SK-N-SH (cell line): ENCODE data around the gene ARSJ. TPM values are rescaled to one million over a fixed set of nuclear protein-coding genes. Genes with fewer than 3 reads are reported as not detected.
A peak's percentile ranks its signal among the peaks of the same experiment; 100 is the strongest.

ENCODE experiments used
- CTCF ChIA-PET: fragments of 300-600, 350-600 bp; formaldehyde crosslinking; extraction: SDS; loops from one replicate; lab custom pipeline; 2021; lab: Yijun Ruan, JAX
- POLR2A ChIA-PET: fragments of 350-600 bp; sonication (Branson Sonifier 250); formaldehyde crosslinking; extraction: SDS; loops from one replicate; lab custom pipeline; 2020; ENCODE audit warnings: antibody characterized with exemption, inconsistent platforms; lab: Yijun Ruan, JAX
- DNase-seq: peaks from one replicate; pipeline ENCODE4 v3.0.0; 2012
- H2AFZ ChIP-seq: fragments of 200-600 bp; sonication (generic); 2 replicates; pipeline ENCODE4 v1.8.1; 2016; ENCODE audit warnings: antibody characterized with exemption, mild to moderate bottlenecking, low read depth
- H3F3A ChIP-seq: fragments of 200-600 bp; sonication (generic); replicated peaks from 2 replicates; pipeline ENCODE3; 2016; ENCODE audit warnings: antibody characterized with exemption, mild to moderate bottlenecking; ENCODE audit not compliant: insufficient read depth
- H3K27ac ChIP-seq, 2 experiments: fragments of 200-500 bp in 1 of 2; fragments of 200-600 bp in 1 of 2; sonication (Bioruptor generic) in 1 of 2; sonication (generic), shearing (Covaris generic) in 1 of 2; 2 replicates each; pipeline versions ENCODE4 v1.5.1 to v1.6.1; 2014 to 2016; ENCODE audit warnings: low read depth in 2 of 2, inconsistent platforms in 1 of 2, low read length in 1 of 2, mild to moderate bottlenecking in 1 of 2, mixed read lengths in 1 of 2
- H3K27me3 ChIP-seq: fragments of 200-600 bp; sonication (generic), shearing (Covaris generic); 2 replicates; pipeline ENCODE4 v1.6.1; 2016; ENCODE audit warnings: mixed run types; ENCODE audit not compliant: insufficient read depth
- H3K36me3 ChIP-seq, 2 experiments: fragments of 200-500 bp in 1 of 2; fragments of 200-600 bp in 1 of 2; sonication (Bioruptor generic) in 1 of 2; sonication (generic) in 1 of 2; replicated peaks in 1 of 2; 2 replicates each; pipeline versions ENCODE3 to v1.5.1; 2014 to 2016; ENCODE audit warnings: low read length in 1 of 2, mild to moderate bottlenecking in 1 of 2; ENCODE audit not compliant: insufficient read depth in 2 of 2, control insufficient read depth in 1 of 2
- H3K4me1 ChIP-seq, 2 experiments: fragments of 200-500 bp in 1 of 2; fragments of 200-600 bp in 1 of 2; sonication (Bioruptor generic) in 1 of 2; sonication (generic), shearing (Covaris generic) in 1 of 2; 2 replicates each; pipeline versions ENCODE4 v1.5.1 to v1.6.1; 2014 to 2016; ENCODE audit warnings: low read depth in 1 of 2, low read length in 1 of 2, mixed run types in 1 of 2; ENCODE audit not compliant: insufficient read depth in 2 of 2, control insufficient read depth in 1 of 2
- H3K4me2 ChIP-seq: fragments of 200-600 bp; sonication (generic), shearing (Covaris generic); 2 replicates; pipeline ENCODE4 v1.6.1; 2017; ENCODE audit warnings: mixed run types
- H3K4me3 ChIP-seq, 2 experiments: fragments of 200-500 bp in 1 of 2; fragments of 200-600 bp in 1 of 2; sonication (Bioruptor generic) in 1 of 2; sonication (generic), shearing (Covaris generic) in 1 of 2; 2 replicates each; pipeline versions ENCODE4 v1.5.1 to v1.8.1; 2014 to 2016; ENCODE audit warnings: low read depth in 2 of 2, inconsistent platforms in 1 of 2, low read length in 1 of 2, mild to moderate bottlenecking in 1 of 2, mixed read lengths in 1 of 2, moderate library complexity in 1 of 2
- H3K79me2 ChIP-seq: fragments of 200-600 bp; sonication (generic); 2 replicates; pipeline ENCODE4 v1.8.1; 2017; ENCODE audit warnings: mild to moderate bottlenecking; ENCODE audit not compliant: insufficient read depth
- H3K9ac ChIP-seq: fragments of 200-600 bp; sonication (generic); 2 replicates; pipeline ENCODE4 v1.6.1; 2017; ENCODE audit warnings: mixed run types
- H3K9me2 ChIP-seq: fragments of 200-600 bp; sonication (generic); 2 replicates; pipeline ENCODE4 v1.6.1; 2017; ENCODE audit warnings: mixed run types
- H3K9me3 ChIP-seq: fragments of 200-600 bp; sonication (generic); 2 replicates; pipeline ENCODE4 v1.6.1; 2017; ENCODE audit warnings: mixed run types, mild to moderate bottlenecking, moderate library complexity
- H4K20me1 ChIP-seq: fragments of 200-600 bp; sonication (generic); 2 replicates; pipeline ENCODE4 v1.6.1; 2017; ENCODE audit warnings: mild to moderate bottlenecking, mixed run types; ENCODE audit not compliant: insufficient read depth
- CHD2 ChIP-seq: fragments of 150-350 bp; IDR thresholded peaks from 2 replicates; pipeline ENCODE4 v1.6.1; 2018; ENCODE audit warnings: low read length; ENCODE audit not compliant: partially characterized antibody
- FOXJ3 ChIP-seq: sonication (generic); formaldehyde crosslinking; IDR thresholded peaks from 2 replicates; pipeline ENCODE4 v1.5.1; 2020; ENCODE audit warnings: mild to moderate bottlenecking, missing genetic modification reagents
- GATA2 ChIP-seq: sonication (generic); formaldehyde crosslinking; IDR thresholded peaks from 2 replicates; pipeline ENCODE4 v1.5.0; 2020; ENCODE audit warnings: mild to moderate bottlenecking, missing genetic modification reagents
- IRF3 ChIP-seq: fragments of 150-350 bp; IDR thresholded peaks from 2 replicates; pipeline ENCODE4 v1.6.1; 2016; ENCODE audit warnings: mild to moderate bottlenecking, low read depth, low read length
- MAX ChIP-seq: IDR thresholded peaks from 2 replicates; pipeline ENCODE4 v1.4.0; 2012; ENCODE audit warnings: low read depth
- MEF2A ChIP-seq: IDR thresholded peaks from 2 replicates; pipeline ENCODE4 v1.4.0; 2012; ENCODE audit warnings: low read depth, borderline replicate concordance
- POLR2AphosphoS5 ChIP-seq: IDR thresholded peaks from 2 replicates; pipeline ENCODE4 v1.6.1; 2012; ENCODE audit warnings: low read depth, low read length
- RCOR1 ChIP-seq: fragments of 150-350 bp; IDR thresholded peaks from 2 replicates; pipeline ENCODE4 v1.6.1; 2017; ENCODE audit warnings: antibody characterized with exemption, low read length
- REST ChIP-seq: IDR thresholded peaks from 2 replicates; pipeline ENCODE4 v1.6.1; 2012; ENCODE audit warnings: mild to moderate bottlenecking, low read depth, low read length, moderate library complexity
- RFX5 ChIP-seq: IDR thresholded peaks from 2 replicates; pipeline ENCODE4 v1.6.1; 2012; ENCODE audit warnings: mild to moderate bottlenecking, improper control_type of control experiment, low read length
- RXRA ChIP-seq: IDR thresholded peaks from 2 replicates; pipeline ENCODE4 v1.4.0; 2012; ENCODE audit warnings: low read depth, mild to moderate bottlenecking, borderline replicate concordance
- SIN3A ChIP-seq: IDR thresholded peaks from 2 replicates; pipeline ENCODE4 v1.6.1; 2012; ENCODE audit warnings: low read depth, mild to moderate bottlenecking, low read length, moderate library complexity, borderline replicate concordance
- TEAD4 ChIP-seq: IDR thresholded peaks from 2 replicates; pipeline ENCODE4 v1.4.0; 2012; ENCODE audit warnings: mild to moderate bottlenecking, borderline replicate concordance; ENCODE audit not compliant: insufficient read depth
- USF1 ChIP-seq: IDR thresholded peaks from 2 replicates; pipeline ENCODE4 v1.4.0; 2012; ENCODE audit warnings: low read depth, borderline replicate concordance
- USF2 ChIP-seq: fragments of 150-350 bp; IDR thresholded peaks from 2 replicates; pipeline ENCODE4 v1.6.1; 2017; ENCODE audit warnings: antibody characterized with exemption, low read length, low read depth, borderline replicate concordance
- YY1 ChIP-seq: IDR thresholded peaks from 2 replicates; pipeline ENCODE4 v1.4.0; 2012; ENCODE audit warnings: low read depth, mild to moderate bottlenecking
- ZBTB33 ChIP-seq: IDR thresholded peaks from 2 replicates; pipeline ENCODE4 v1.4.0; 2012; ENCODE audit warnings: low read depth, borderline replicate concordance
- WGBS: methylation state at CpG from one replicate; pipeline ENCODE4 v1.1.6; 2017; ENCODE audit warnings: low lambda C conversion rate; 5-methylcytosine and 5-hydroxymethylcytosine counted together
- polyA plus RNA-seq, 3 experiments: library from polyadenylated mRNA; depleted of rRNA; stranded (reverse); fragments of >200 nt; gene quantifications; 2 replicates each; pipeline ENCODE4 v1.2.3, GENCODE V29; 2012

Gene ARSJ
- polyA plus RNA-seq, 1 of the 3 experiments (the other 2 are of a cell fraction): 30.4 TPM

GRCh38 chr4:113962016-113962347 lies 17.5 kb downstream of the ARSJ start:
- H3K36me3 ChIP-seq: peaks cover 5 to 68% of the 10 kb centered on the region in 2 experiments
- H3K4me3 ChIP-seq: no peak overlapping the region
- no peaks in the 10 kb centered on the region; the same call in 1 of the 2 replicates for H3K9me3 ChIP-seq
- CTCF ChIA-PET: interaction anchor here (0.8 kb wide), 1 partner anchor 16 kb away, joined by 3 read pairs; no protein-coding TSS in a partner anchor
- H4K20me1 ChIP-seq: no peaks in the 10 kb centered on the region
- peaks cover 97% of the 10 kb centered on the region for H3K79me2 ChIP-seq
- H3K9me2 ChIP-seq: no peaks in the 10 kb centered on the region
- no peak overlapping the region for H2AFZ ChIP-seq
- peak overlapping the region; percentile 51 for H3K4me2 ChIP-seq
- WGBS: 55% methylated on average over 2 of the region's 2 CpGs
- POLR2A ChIA-PET: no interaction called here
- no peak overlapping the region for H3K9ac ChIP-seq
- H3F3A ChIP-seq: peaks cover 61% of the 10 kb centered on the region
- TF ChIP-seq RXRA (no peak), RFX5 (no peak), MEF2A (no peak), SIN3A (no peak), MAX (no peak), TEAD4 (no peak), POLR2AphosphoS5 (no peak), USF1 (no peak), FOXJ3 (CRISPR knock-in tag) (no peak), USF2 (no peak), RCOR1 (no peak)
- no peaks in the 10 kb centered on the region for H3K27me3 ChIP-seq
- peaks cover 14 to 45% of the 10 kb centered on the region in 2 experiments; a peak in 3 of 4 replicates for H3K4me1 ChIP-seq
- H3K27ac ChIP-seq: peak overlapping the region; percentile 11 to 96; a peak in 3 of 4 replicates
- DNase-seq: no peak

GRCh38 chr4:113960684-113961321 lies 18.6 kb downstream of the ARSJ start:
- 70% methylated on average over 3 of the region's 3 CpGs for WGBS
- H3K4me1 ChIP-seq: peaks cover 12 to 47% of the 10 kb centered on the region in 2 experiments; a peak in 3 of 4 replicates
- peak overlapping the region in 1 of 2 experiments; percentile 24; a peak in 2 of 4 replicates for H3K4me3 ChIP-seq
- no peak overlapping the region for H2AFZ ChIP-seq
- H3K27me3 ChIP-seq: no peaks in the 10 kb centered on the region
- peaks cover 61% of the 10 kb centered on the region for H3F3A ChIP-seq
- peaks cover 7 to 67% of the 10 kb centered on the region in 2 experiments for H3K36me3 ChIP-seq
- POLR2A ChIA-PET: no interaction called here
- H3K27ac ChIP-seq: peak overlapping the region; percentile 68 to 96; a peak in 3 of 4 replicates
- H3K9me2 ChIP-seq: no peaks in the 10 kb centered on the region
- CTCF ChIA-PET: interaction anchor here (0.7 to 0.8 kb wide), 2 partner anchors 10 to 17 kb away, joined by 3 read pairs; no protein-coding TSS in a partner anchor
- peak overlapping the region; percentile 51 for H3K4me2 ChIP-seq
- H3K79me2 ChIP-seq: peaks cover 97% of the 10 kb centered on the region
- H3K9me3 ChIP-seq: no peaks in the 10 kb centered on the region; the same call in 1 of the 2 replicates
- H3K9ac ChIP-seq: peak overlapping the region; percentile 65; the same call in 1 of the 2 replicates
- no peaks in the 10 kb centered on the region for H4K20me1 ChIP-seq
- DNase-seq: no peak
- no peak for TF ChIP-seq REST
- no peak for TF ChIP-seq CHD2
- no peak for TF ChIP-seq GATA2 (CRISPR knock-in tag)
- no peak for TF ChIP-seq IRF3
- TF ChIP-seq ZBTB33: no peak
- no peak for TF ChIP-seq MEF2A
- no peak for TF ChIP-seq YY1
- TF ChIP-seq RXRA: no peak
